ENCODE measurements around the gene PPIP5K1. TPM values are rescaled to one million over a fixed set of nuclear protein-coding genes. Genes with fewer than 3 reads are reported as not detected.

Gene PPIP5K1
- total RNA-seq, 2 experiments from 2014 or later, result 48.5 to 55.9 TPM

DNA sequence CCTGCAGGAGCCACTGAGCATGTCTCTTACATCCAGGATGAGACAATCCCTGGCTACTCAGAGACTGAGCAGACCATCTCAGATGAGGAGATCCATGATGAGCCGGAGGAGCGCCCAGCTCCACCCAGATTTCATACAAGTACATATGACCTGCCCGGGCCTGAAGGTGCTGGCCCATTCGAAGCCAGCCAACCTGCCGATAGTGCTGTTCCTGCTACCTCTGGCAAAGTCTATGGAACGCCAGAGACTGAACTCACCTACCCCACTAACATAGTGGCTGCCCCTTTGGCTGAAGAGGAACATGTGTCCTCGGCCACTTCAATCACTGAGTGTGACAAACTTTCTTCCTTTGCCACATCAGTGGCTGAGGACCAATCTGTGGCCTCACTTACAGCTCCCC is 66.4 kb downstream of the PPIP5K1 start:
- ChIA-PET POLR2A (interaction anchor here (1.1 kb wide), 1 partner anchor 9 kb away, joined by 3 read pairs; no protein-coding TSS in a partner anchor), CTCF (interaction anchor here (0.9 to 2.3 kb wide), 2 partner anchors 10 to 148 kb away, joined by 3 to 16 read pairs; no protein-coding TSS in a partner anchor)
- peaks cover 9% of the 10 kb centered on the region for H3K4me1 Mint-ChIP-seq (ENCODE audit: low read depth)
- ATAC-seq, result no peak
- H3K27ac Mint-ChIP-seq, result no peak overlapping the region
- H3K9me3 Mint-ChIP-seq, result no peaks in the 10 kb centered on the region
- H3K4me3 Mint-ChIP-seq, result no peak overlapping the region
- no peaks in the 10 kb centered on the region for H3K36me3 Mint-ChIP-seq (ENCODE audit: low read depth)
- intact Hi-C loops (cut with micrococcal nuclease), result no loop called here
- TF ChIP-seq CTCF (IDR thresholded peaks at IDR 0.05), result no peak
- DNase-seq, result no peak
- H3K27me3 Mint-ChIP-seq, result peaks cover 5% of the 10 kb centered on the region

- ChIA-PET POLR2A (interaction anchor here (1.3 kb wide), 1 partner anchor 20 kb away, joined by 4 read pairs; no protein-coding TSS in a partner anchor), CTCF (interaction anchor here (1.1 to 2.3 kb wide), 2 partner anchors 8 to 11 kb away, joined by 3 to 16 read pairs; no protein-coding TSS in a partner anchor)
- Mint-ChIP-seq H3K27me3 (peaks cover 10% of the 10 kb centered on the region), H3K4me1 (ENCODE audit: low read depth) (peaks cover 21% of the 10 kb centered on the region), H3K27ac (no peak overlapping the region), H3K4me3 (no peak overlapping the region), H3K36me3 (ENCODE audit: low read depth) (no peaks in the 10 kb centered on the region), H3K9me3 (no peaks in the 10 kb centered on the region)
- intact Hi-C loops (cut with micrococcal nuclease), result no loop called here
- no peak for TF ChIP-seq CTCF (IDR thresholded peaks at IDR 0.05)
- ATAC-seq (no peak), DNase-seq (no peak)
Measured at GRCh38 chr15:43522247-43522646, 67.8 kb downstream of the PPIP5K1 start.

- H3K4me3 Mint-ChIP-seq, result no peak overlapping the region
- ChIA-PET POLR2A (no interaction called here), CTCF (interaction anchor here (2.3 kb wide), 1 partner anchor 10 kb away, joined by 7 read pairs; no protein-coding TSS in a partner anchor)
- H3K4me1 Mint-ChIP-seq (ENCODE audit: low read depth), result peaks cover 26% of the 10 kb centered on the region
- no peak for TF ChIP-seq CTCF (IDR thresholded peaks at IDR 0.05)
- H3K27me3 Mint-ChIP-seq, result peaks cover 13% of the 10 kb centered on the region
- ATAC-seq, result no peak
- H3K27ac Mint-ChIP-seq, result no peak overlapping the region
- intact Hi-C loops (cut with micrococcal nuclease), result no loop called here
- no peaks in the 10 kb centered on the region for H3K36me3 Mint-ChIP-seq (ENCODE audit: low read depth)
- no peak for DNase-seq
- H3K9me3 Mint-ChIP-seq, result no peaks in the 10 kb centered on the region
Measured at GRCh38 chr15:43521419-43521818, 68.6 kb downstream of the PPIP5K1 start.

- no peak overlapping the region for H3K27ac Mint-ChIP-seq
- intact Hi-C loops (cut with micrococcal nuclease), result no loop called here
- DNase-seq (no peak), ATAC-seq (no peak)
- H3K27me3 Mint-ChIP-seq, result peaks cover 15% of the 10 kb centered on the region
- H3K36me3 Mint-ChIP-seq (ENCODE audit: low read depth), result no peaks in the 10 kb centered on the region
- ChIA-PET POLR2A (interaction anchor here (0.9 kb wide), 1 partner anchor 256 kb away, joined by 3 read pairs; no protein-coding TSS in a partner anchor), CTCF (interaction anchor here (2.3 kb wide), 1 partner anchor 8 kb away, joined by 7 read pairs; no protein-coding TSS in a partner anchor)
- TF ChIP-seq CTCF (IDR thresholded peaks at IDR 0.05), result no peak
- peaks cover 27% of the 10 kb centered on the region for H3K4me1 Mint-ChIP-seq (ENCODE audit: low read depth)
- H3K9me3 Mint-ChIP-seq, result no peaks in the 10 kb centered on the region
- no peak overlapping the region for H3K4me3 Mint-ChIP-seq
Measured at GRCh38 chr15:43520138-43520537, 69.9 kb downstream of the PPIP5K1 start.

DNA sequence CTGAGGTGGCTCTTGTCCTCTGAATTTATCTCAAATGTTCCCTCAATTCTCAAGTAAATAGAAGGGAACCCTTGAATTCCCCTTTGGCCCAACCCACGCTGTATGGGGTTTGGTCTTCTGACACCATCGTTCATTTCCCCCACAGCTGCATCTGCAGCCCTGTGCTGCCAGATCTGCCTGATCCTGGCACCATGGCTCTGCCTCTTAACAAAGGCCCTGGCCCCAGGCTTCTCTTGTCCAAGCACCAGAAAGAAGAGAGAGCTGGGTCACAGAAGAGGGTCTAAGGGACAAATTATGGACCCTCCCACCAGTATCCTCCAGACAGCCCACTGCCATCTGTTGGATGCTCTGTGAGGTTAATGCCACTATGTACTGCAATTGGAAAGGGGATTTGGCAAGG is 70.8 kb downstream of the PPIP5K1 start:
- Mint-ChIP-seq H3K4me3 (no peak overlapping the region), H3K36me3 (ENCODE audit: low read depth) (no peaks in the 10 kb centered on the region), H3K27ac (no peak overlapping the region), H3K4me1 (ENCODE audit: low read depth) (peaks cover 27% of the 10 kb centered on the region), H3K27me3 (peaks cover 15% of the 10 kb centered on the region), H3K9me3 (no peaks in the 10 kb centered on the region)
- ChIA-PET POLR2A (no interaction called here), CTCF (no interaction called here)
- TF ChIP-seq CTCF (IDR thresholded peaks at IDR 0.05), result no peak
- ATAC-seq, result no peak
- intact Hi-C loops (cut with micrococcal nuclease), result no loop called here
- DNase-seq, result no peak
